Measurements from ENCODE around the gene SMTN. TPM values are rescaled to one million over a fixed set of nuclear protein-coding genes. Genes with fewer than 3 reads are reported as not detected.
"Not testable (repeated sequence)": the region's sequence is repeated elsewhere in the genome, so short reads cannot be mapped to it uniquely, and the experiment has no call there.

Gene SMTN
- total RNA-seq = 100 to 1,000 TPM in 1 of 2 donors, 10 to 100 TPM in 1; 62.6 to 141 TPM
- long read RNA-seq, partial matches to known transcripts = 14 of 25 reads
- long read RNA-seq, other reads (novel, unspliced or antisense) = 9 of 25 reads

DNA sequence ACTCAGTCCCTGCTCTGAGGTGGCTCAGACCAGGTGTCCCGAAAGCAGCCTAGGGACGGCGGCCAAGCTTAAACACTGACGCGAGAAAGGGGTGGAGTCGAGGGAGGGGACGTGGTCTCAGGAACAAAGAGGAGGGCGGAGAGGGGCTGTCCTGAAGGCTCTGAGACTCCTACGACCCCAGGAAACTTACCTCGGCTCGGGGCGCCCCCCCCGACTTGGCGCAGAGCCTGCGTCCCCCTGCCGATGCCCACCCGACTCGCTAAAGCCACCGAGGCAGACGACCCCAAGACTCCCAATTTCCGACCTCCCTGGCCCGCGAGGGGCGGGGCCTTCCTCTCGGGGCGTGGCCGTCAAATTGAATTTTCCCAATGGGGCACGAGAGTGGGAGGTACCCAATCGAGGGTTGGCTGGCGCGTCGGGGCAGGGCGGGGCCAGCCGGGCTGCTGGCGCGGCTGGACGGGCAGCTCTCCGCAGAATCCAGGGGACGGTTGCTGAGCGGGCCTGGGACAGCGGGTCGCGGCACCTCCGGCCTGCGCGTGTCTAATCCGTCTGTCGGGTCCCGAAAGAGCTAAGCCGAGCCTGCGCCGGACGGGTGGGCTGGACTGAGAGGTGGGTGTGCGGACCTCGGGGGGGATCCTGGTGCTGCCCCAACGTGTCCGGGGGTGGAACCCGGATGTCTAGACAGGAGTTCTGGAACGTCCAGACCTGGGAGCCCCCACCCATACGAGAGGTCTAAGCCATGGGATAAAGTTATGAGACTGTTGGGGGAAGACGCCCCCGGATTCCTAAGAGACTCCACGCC, at the start of gene SMTN:
TSS of gene SMTN (plus strand) at position 471 of the 802 bp plus-strand sequence. CDS start 1,941 bp downstream, outside the sequence.
- intact Hi-C loops (cut with DNase I, micrococcal nuclease) = loop anchor here in 1 of 2 donors (5.0 kb wide), 1 partner anchor 134 kb away; no protein-coding TSS in a partner anchor
- DNase-seq = peak; percentile 94 to 97
- ATAC-seq = peak; percentile 64

DNA sequence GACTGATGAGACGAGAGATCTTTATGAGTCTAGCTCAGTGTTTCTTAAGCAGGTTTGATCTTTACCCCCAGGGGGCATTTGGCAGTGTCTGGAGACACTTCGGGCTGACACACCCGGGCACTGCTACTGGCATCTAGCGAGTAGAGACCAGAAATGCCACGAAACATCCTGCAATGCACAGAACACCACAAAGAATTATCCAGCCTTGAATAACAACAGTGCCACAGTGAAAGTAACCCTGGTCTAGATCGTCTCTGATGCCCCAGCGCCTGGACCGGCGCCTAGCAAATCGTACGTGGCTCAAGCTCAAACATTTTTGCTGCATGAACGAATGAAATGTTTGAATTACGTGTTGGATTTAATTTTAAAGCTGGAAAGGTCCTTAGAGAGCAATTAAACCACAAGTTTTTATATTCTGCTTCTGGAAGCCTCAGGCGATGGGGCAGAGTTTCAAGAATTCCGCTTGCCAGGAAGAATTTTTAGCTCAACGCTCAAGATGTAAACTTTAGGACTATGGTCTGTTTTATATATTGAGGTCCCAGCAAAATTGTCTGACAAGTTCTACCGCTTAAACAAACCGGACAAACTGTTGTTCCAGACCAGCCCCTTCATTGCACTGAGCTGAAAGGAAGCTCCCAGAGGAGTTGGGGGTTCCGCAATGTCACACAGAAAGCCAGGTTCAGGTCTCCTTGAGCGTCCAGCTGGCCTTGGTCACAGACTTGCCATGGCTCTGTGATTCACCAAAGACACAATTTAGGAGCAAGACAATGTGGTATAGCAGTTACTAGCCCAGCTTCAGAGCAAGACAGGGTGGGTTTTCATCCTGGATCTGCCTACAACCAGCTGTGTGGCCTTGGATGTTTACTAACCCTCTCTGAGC, 44.2 kb upstream of the SMTN start:
- intact Hi-C loops (cut with DNase I, micrococcal nuclease) = no loop called here
- DNase-seq = peak; percentile 40 to 42
- ATAC-seq = peak; percentile 90

DNA sequence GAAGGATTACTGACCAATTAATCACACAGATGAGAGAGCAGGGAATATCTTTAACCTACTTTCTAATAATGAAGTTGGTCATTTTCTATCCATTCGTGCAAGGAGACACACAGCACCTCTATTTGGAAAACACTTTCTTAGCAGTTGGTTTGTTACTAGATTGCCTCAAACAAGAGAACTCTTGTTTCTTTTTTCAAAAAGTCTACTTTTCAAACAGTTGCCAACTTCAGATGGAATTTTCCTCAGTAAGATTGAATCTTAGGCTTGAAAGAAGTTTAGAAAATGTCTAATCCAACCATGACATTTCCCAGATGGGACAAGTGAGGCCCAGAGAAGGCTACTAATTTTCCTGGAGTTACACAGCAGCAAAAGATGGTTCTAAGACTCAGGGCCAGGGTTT, 42.4 kb upstream of the SMTN start:
- no peak for DNase-seq
- intact Hi-C loops (cut with DNase I, micrococcal nuclease) = no loop called here
- no peak for ATAC-seq

DNA sequence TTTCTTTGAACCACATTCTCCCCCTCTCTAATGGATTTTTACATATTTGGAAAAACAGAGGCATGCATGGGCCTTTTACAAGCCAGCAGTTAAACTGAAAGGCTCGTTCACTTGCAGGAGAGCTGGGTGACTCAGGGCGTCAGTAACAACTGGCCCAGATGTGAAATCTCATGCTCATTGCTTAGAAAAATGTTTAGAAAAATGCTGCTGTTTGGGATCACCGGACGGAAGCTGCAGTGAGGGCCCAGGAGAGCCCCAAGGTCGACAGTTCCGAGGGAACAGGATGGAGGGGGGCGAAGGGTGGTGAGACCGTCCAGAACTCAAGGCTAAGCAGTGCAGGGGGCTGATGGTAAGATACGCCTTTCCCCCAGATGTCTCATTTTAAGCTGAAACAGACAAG, 41.7 kb upstream of the SMTN start:
- DNase-seq = peak in 1 of 2 donors; percentile 41
- no peak for ATAC-seq
- intact Hi-C loops (cut with DNase I, micrococcal nuclease) = no loop called here

DNA sequence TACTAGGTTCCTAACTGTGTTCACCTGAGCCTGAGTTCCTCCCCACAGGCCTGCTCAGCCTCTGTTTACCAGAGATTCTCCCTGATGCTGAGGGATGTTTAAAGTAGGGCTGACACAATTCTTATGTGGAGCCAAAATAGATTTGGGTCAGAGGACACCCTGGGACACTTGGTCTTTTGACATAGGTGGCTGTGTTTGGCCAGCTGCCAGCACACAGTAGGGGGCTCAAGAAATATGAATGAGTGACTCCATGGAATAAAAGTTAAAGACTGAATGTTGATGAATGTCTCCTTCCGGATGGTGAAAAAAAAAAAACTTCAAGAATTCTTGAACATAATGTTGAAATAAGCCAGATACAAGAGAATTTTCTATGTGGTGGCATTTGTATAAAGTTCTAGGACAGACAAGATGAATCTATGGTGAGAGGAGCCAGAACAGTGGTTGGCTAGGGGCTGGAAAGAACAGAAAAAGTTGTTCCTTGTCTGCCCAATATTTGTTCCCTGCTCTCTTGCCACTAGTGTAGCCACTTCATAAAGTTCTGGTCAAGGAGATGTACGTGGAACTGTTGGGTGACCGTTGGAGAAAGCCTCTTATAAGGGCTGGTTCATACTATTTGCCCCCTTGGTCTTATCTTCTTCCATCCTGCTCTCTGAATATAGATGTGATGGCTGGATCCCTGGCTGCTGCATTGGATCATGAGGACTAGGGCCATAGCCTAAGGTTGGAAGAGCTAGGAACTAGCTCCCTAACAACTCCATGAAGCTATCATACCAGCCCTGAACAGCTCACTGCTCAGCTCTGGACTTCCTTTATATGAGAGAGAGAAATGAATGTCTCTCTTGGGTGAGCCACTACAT, 40.3 kb upstream of the SMTN start:
- intact Hi-C loops (cut with DNase I, micrococcal nuclease) = no loop called here
- ATAC-seq (no peak), DNase-seq (no peak)

DNA sequence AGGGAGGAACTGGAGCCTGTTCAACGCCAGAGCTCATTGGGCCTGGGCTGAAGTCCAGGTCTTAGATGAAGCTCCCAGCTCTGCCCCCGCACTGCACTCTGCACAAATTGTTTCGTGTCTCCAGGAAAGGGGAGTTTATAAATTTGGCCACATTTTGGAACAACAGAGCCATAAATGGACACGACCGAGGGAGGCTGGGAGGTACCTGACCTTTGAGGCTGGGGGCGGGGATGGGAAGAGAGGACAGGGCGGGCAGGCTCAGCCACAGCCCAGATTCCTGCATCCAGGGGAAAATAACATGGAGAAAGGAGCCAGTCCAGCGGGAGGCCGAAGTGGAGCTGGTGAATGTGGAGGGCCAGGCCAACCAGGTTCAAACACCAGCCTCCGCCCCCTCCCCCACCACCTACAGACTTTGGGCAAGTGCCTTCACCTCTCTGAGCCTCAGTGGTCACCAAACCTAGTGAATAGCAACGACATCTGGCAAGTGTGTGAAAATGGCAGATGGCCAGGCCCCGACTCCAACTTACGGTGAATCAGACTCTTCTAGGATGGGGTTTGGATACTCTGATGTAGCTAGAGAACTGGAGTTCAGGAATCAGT, 36.8 kb upstream of the SMTN start:
- DNase-seq = peak; percentile 38
- intact Hi-C loops (cut with DNase I, micrococcal nuclease) = no loop called here
- no peak for ATAC-seq

DNA sequence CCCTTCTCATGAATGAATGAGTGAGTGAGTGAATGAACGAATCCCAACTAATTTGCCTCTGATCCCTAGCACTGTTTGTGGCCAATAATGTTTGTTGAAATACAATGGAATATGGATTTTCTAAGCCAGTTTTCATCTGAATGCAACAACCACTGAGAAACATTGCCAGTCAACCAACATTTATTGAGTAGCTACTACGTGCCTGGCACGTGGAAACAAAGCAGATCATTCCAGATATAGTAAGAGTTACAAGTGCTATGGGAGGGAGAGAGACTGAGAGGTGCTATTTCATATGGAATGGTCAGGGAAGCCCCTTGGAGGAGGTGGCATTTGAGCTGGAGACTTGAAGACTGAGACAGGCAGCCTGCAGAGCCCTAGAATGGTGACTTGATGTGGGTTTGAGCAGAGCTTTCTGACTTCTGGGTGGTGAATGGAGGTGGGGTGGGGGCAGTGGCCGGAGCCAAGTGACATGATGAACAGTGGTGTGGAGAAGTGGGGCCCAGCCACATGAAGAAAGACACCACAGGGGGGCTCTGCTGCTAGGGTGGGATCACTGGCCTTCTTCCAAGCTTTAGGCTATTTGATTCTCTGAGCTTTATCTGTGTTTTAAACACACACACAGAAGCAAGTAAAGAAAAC, 35.1 kb upstream of the SMTN start:
- intact Hi-C loops (cut with DNase I, micrococcal nuclease) = no loop called here
- ATAC-seq (no peak), DNase-seq (no peak)

DNA sequence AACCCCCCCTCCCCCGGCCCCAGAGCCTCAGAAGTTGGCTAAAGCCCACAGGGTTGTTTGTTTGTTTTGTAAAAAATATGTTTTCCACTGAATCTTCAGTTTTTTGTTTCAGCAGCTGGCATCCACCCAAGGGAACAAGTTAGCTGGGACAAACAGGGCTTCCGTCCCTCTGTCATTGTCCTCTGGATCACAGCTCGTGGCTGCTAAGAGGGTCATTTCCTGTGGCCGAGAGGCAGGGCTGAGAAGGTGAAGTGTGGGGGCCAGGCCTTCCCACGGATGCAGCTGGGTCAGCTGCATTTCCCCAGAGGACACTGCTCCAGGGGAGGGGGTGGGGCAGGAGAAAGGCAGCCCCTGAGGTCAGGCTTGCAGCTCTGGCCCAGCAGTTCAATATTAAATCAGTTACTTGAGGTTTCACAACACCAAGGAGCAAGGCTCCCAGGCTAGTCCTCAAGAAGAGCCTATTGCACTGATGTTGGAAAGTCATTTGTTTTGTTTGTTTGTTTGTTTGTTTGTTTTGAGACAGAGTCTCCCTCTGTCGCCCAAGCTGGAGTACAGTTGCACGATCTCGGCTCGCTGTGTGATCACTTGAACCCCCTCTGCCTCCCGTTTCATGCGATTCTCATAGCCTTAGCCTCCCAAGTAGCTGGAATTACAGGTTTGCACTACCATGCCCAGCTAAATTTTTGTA, 34.4 kb upstream of the SMTN start:
- no peak for ATAC-seq
- intact Hi-C loops (cut with DNase I, micrococcal nuclease) = no loop called here

DNA sequence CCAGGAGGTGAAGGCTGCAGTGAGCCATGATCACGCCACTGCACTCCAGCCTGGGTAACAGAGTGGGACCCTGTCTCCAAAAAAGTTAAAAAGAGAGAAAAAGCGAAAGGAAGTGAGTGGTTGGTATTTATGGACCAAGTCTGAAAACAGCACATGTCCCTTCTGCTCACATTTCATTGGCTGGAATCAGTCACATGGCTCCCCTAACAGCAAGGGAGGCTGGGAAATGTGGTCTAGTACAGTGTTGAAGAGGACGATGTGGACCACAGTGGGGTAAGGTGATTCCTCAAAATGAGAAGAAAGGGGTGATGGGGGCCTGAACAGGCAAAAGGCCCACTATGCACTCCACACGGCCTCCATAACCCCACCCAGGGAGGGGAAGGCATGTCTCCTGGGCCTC, 32.5 kb upstream of the SMTN start:
- no peak for DNase-seq
- intact Hi-C loops (cut with DNase I, micrococcal nuclease) = no loop called here
- no peak for ATAC-seq

More for the DNA sequence above, 34.4 kb upstream of the SMTN start:
- peak; percentile 8 to 36 for DNase-seq

DNA sequence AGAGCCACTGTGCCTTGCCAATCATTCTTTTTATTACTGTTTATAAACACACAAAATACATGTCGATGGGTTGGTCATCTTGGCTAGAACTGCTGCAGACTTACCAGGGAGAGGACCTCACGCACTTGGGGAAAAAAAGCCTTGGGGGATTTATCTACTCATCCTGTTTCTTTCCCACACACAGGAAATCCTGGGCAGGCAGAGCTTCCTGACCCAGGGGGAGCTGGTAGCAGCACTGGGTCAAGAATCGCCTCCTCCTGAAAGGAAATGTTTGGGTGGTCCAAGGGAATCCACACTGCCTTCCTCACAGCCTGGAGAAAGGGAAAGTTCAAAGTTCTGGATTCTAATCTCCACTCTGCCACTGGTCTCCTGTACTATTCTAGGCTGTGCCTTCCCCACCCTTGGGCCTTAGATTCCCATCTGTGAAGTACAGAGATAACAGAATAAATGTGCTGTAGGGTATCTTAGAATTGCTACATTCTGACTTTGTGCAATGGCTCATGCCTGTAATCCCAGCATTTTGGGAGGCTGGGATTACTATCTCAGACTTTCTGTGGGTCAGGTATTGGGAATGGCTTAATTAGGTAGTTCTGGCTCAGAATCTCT, 31.2 kb upstream of the SMTN start:
- DNase-seq (no peak), ATAC-seq (no peak)
- intact Hi-C loops (cut with DNase I, micrococcal nuclease) = no loop called here

DNA sequence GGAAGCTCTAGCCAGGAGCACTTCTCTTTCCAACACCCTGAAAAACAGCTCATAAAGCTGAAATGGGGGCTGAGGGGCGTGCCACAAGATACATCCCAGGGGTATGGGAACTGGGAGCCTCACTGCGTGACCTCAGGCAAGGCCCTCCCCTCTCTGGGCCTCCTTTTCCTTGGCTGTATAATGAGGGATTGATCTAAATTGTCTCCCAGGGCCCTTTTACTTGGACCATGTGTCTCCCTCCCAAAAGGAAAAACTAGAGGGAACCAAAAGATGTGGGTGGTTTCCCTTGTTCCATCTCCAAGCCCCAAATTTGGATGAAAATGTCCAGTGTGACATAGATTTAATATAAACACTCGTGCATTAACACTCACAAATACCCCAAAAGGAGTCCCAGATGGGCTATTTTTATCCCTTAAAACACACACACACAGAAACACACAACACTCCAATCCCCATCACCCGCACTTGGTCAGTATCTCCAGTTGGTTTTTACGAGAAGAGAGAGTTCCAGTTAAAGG, 25.9 kb upstream of the SMTN start:
- DNase-seq (no peak), ATAC-seq (no peak)
- intact Hi-C loops (cut with DNase I, micrococcal nuclease) = no loop called here

DNA sequence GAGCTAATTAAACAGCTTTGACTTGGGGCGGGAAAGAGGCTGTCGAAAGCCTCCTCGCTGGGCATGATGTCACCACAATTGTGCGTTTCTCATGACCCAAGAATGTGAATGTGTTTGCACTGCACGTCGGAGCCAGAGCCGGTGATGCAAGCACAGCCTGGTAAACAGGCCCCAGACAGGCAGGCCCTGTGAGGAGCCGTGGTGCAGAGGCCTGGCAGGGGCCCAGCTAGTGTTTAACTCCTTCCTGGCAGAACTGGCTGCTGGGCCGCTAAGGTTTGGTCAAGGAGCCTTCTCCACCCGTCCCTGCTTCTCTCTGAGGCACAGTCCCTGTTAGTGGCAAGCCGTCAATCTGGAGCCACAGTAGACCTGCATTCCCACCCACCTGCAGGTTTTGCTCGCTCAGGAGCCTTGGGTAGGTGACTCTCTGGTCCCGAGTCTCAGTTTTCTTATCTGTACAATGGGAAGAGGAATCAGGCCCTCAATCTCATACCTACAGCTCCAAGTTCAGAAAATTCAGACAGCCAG, 25.4 kb upstream of the SMTN start:
- intact Hi-C loops (cut with DNase I, micrococcal nuclease) = no loop called here
- ATAC-seq (peak; percentile 81), DNase-seq (peak; percentile 72 to 92)

DNA sequence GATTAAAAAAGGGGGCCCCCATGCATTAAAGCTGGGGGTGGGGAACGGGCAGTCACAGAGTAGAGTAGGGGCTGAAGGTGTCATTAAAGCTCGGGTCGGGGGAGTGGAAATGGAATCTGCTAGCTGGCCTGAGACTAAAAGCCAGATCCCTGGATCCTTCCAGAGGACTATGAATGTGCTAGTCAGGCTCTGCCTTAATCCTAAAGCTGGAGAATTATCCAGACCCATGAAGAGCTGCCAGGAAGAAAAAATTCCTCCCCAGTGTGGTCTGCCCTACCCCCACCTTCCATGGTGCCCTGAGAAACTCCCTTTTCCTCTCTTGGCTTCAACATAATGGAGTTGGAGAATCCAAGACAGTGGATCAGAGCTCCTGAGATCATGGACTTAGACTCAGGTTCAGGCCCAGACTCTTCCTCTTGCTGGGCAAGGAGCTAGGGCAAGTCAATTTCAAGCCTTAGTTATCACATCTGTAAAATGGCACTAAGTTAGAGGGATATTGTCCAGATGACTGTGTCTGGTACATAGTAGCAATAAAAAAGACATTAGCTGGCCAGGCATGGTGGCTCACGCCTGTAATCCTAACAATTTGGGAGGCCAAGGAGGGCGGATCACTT, 24.0 kb upstream of the SMTN start:
- intact Hi-C loops (cut with DNase I, micrococcal nuclease) = no loop called here
- ATAC-seq (no peak), DNase-seq (no peak)

DNA sequence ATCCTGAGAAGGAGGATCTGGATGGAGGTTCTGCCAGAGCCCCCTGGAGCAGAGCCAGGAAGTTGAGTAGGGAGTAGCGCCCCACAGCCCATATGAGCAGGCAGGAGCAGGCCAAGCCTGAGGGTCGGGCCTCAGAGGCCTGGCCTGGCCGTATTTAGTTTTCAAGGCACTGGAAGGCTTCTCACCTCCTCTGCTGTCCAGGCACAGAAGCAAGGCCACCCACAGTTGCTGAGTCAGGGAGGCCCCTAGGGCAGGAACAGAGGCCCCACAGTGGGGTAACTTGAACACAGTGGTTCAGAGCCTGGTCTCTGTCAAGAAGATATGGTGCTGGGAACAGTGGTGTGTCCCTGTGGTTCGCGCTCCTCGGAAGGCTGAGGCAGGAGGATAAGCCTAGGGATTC, 21.5 kb upstream of the SMTN start:
- ATAC-seq; intact Hi-C loops (cut with DNase I, micrococcal nuclease); DNase-seq: not testable (repeated sequence)

DNA sequence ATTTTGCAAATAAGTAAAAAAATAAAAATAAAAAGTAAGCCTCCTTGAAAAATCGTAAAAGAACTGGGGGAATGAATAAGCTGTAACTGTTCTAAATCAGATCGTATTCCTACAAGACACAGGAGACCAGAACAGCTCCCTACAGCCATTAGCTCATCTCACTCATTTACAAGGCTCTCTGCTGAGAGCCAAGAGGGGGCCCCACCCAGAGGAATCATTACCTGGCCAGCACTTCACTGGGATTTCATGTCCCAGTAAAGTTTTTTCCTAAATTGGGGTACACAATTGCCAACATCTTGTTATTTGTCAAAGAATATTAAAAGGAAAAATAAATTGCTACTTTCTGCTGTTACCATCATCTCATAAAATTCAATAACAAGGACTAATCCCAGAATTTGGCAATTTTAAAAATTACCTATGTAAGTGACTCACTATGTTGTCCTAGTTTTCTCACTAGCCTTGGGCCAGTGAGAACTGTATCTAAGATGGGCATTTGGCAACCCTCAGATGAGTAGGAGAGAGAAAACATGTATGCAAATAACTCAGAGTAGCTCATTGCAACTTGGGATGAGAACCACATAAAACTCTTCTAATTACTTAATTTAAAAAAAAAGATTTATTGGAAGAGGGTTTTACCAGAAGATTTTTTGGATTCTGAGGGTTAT, 18.4 kb upstream of the SMTN start:
- intact Hi-C loops (cut with DNase I, micrococcal nuclease) = no loop called here
- DNase-seq = no peak
- ATAC-seq = no peak

DNA sequence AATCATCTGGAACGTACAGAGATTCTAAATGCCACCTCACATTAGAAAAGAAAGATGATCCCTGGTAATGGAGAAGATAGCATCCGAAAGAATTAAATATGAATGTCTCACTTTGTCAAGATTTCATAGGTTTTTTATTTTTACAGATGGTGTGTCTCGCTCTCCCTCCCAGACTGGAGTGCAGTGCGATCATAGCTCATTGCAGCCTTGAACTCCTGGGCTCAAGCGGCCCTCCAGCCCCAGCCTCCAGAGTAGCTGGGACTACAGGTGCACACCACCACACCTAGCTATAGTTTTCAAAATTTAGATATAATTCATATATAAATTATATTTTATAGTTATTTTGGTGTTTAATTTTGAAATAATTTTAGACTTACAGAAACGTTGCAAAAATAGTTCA, 16.7 kb upstream of the SMTN start:
- DNase-seq = no peak
- intact Hi-C loops (cut with DNase I, micrococcal nuclease) = no loop called here

More for the DNA sequence above, 16.7 kb upstream of the SMTN start:
- ATAC-seq = no peak

Measured in left colon (tissue), 2 donors.